SU-DHL-6 (cell line): ENCODE measurements around the gene STYXL1.

Experiments
- H2AFZ ChIP-seq: fragments of 200-600 bp; sonication (generic); 2 replicates; pipeline ENCODE4 v1.6.1; 2014; ENCODE audit warnings: low read depth, mild to moderate bottlenecking, moderate library complexity, mixed read lengths, antibody characterized with exemption, low read length; ENCODE audit not compliant: severe bottlenecking
- H3F3A ChIP-seq: fragments of 200-600 bp; shearing (Covaris generic); 2 replicates; pipeline ENCODE4 v1.6.0; 2016; ENCODE audit warnings: antibody characterized with exemption, mild to moderate bottlenecking; ENCODE audit not compliant: insufficient read depth
- H3K27ac ChIP-seq: fragments of 200-600 bp; sonication (generic); 2 replicates; pipeline ENCODE4 v1.5.1; 2016; ENCODE audit warnings: low read depth, mild to moderate bottlenecking, low read length, moderate library complexity, mixed read lengths
- H3K27me3 ChIP-seq: fragments of 200-600 bp; sonication (generic), shearing (Covaris generic); 2 replicates; pipeline ENCODE4 v1.6.0; 2014; ENCODE audit warnings: mild to moderate bottlenecking, low read length
- H3K36me3 ChIP-seq: fragments of 200-600 bp; sonication (generic); 2 replicates; pipeline ENCODE4 v1.6.1; 2014; ENCODE audit warnings: mild to moderate bottlenecking, low read length, mixed read lengths
- H3K4me2 ChIP-seq: fragments of 300-600, 200-600 bp; shearing (Covaris generic), sonication (generic); 2 replicates; pipeline ENCODE4 v1.6.0; 2014; ENCODE audit warnings: low read length, low read depth, mild to moderate bottlenecking; ENCODE audit not compliant: poor library complexity, severe bottlenecking
- H3K4me3 ChIP-seq: fragments of 200-600 bp; sonication (generic); 2 replicates; pipeline ENCODE4 v1.5.1; 2014; ENCODE audit warnings: antibody characterized with exemption, low read length, mild to moderate bottlenecking, mixed read lengths; ENCODE audit not compliant: insufficient read depth, poor library complexity, severe bottlenecking
- H3K79me2 ChIP-seq: fragments of 200-600 bp; sonication (generic); 2 replicates; pipeline ENCODE4 v1.6.1; 2014; ENCODE audit warnings: mild to moderate bottlenecking, low read length, moderate library complexity; ENCODE audit not compliant: insufficient read depth
- H3K9ac ChIP-seq: fragments of 200-600 bp; sonication (generic); 2 replicates; pipeline ENCODE4 v1.7.0; 2014; ENCODE audit warnings: mild to moderate bottlenecking, low read length
- H3K9me2 ChIP-seq: fragments of 200-600 bp; sonication (generic); replicated peaks from 2 replicates; pipeline ENCODE4 v1.6.1; 2014; ENCODE audit warnings: low read length; ENCODE audit not compliant: insufficient read depth
- H3K9me3 ChIP-seq: fragments of 200-600 bp; sonication (generic); 2 replicates; pipeline ENCODE4 v1.6.1; 2014; ENCODE audit warnings: low read length, mixed read lengths; ENCODE audit not compliant: insufficient read depth
- H4K20me1 ChIP-seq: fragments of 200-600 bp; sonication (generic); 2 replicates; pipeline ENCODE4 v1.6.1; 2014; ENCODE audit warnings: low read depth, mild to moderate bottlenecking, antibody characterized with exemption, low read length, moderate library complexity, mixed read lengths
- EZH2phosphoT487 ChIP-seq: fragments of 200-600 bp; sonication (generic), shearing (Covaris generic); conservative IDR thresholded peaks from 2 replicates; pipeline ENCODE4 v1.6.1; 2018; ENCODE audit warnings: mild to moderate bottlenecking, antibody characterized with exemption, low read length, moderate library complexity, mixed read lengths
- TF ChIP-seq, protein P1 (sequence below): fragments of 200-600 bp; sonication (generic); IDR thresholded peaks from one replicate; pipeline ENCODE4 v1.5.1; 2017; ENCODE audit warnings: antibody characterized with exemption, mild to moderate bottlenecking, low read length, moderate library complexity; ENCODE audit not compliant: insufficient read depth, poor library complexity, severe bottlenecking

Gene STYXL1

DNA sequence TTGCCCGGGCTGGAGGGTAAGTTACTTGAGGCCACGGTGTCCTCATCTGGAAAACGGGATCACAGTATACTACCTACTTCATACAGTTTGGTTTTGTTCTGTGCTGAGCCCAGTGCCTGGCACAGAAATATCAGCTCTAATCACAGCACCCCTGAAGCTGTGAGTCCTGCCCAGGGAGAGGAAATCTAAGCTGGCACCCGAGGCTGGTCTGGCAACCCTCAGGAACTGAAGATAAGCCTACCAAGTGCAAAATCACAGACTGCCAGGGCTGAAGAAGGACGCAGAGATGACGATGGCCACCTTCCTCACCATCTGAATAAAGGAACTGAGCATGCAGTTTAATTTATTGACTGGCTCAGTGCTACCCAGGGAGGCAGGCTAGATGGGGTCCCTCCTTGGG lies 45.7 kb downstream of the STYXL1 start:
- Histone ChIP-seq H3K9me3 (no peaks in the 10 kb centered on the region), H3K4me3 (no peak overlapping the region), H3K4me2 (no peak overlapping the region), H4K20me1 (no peaks in the 10 kb centered on the region), H3K27me3 (no peaks in the 10 kb centered on the region), H3K36me3 (peaks cover 2% of the 10 kb centered on the region; the same call in 1 of the 2 replicates), H3K9me2 (no peaks in the 10 kb centered on the region), H3K79me2 (no peaks in the 10 kb centered on the region), H3K9ac (no peak overlapping the region), H3K27ac (no peak overlapping the region), H2AFZ (no peak overlapping the region), H3F3A (0 out of 2 replicates have a peak, but pooled peaks cover 3% of the 10 kb centered on the region)
- TF ChIP-seq, protein P1, sequence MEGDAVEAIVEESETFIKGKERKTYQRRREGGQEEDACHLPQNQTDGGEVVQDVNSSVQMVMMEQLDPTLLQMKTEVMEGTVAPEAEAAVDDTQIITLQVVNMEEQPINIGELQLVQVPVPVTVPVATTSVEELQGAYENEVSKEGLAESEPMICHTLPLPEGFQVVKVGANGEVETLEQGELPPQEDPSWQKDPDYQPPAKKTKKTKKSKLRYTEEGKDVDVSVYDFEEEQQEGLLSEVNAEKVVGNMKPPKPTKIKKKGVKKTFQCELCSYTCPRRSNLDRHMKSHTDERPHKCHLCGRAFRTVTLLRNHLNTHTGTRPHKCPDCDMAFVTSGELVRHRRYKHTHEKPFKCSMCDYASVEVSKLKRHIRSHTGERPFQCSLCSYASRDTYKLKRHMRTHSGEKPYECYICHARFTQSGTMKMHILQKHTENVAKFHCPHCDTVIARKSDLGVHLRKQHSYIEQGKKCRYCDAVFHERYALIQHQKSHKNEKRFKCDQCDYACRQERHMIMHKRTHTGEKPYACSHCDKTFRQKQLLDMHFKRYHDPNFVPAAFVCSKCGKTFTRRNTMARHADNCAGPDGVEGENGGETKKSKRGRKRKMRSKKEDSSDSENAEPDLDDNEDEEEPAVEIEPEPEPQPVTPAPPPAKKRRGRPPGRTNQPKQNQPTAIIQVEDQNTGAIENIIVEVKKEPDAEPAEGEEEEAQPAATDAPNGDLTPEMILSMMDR, result no peak
- no peak for TF ChIP-seq EZH2phosphoT487

DNA sequence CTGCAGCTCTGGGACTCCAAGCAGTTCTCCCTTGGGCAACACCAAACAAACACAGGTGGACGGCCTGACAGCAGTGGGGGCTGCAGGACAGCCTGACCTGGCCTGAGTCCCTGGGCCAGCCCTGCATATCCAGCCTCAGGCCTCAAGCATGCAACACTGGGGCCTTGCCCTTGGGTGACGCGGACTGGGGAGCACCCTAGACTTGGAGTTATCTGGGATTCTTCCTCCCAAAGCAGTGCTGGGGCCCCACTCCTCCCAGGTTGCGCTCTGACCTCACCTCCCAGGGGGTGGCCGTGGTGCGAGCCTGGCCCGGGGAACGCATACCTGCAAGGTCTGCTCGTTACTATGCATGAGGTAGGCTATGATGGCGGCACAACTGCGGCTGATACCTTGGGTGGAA lies 47.2 kb downstream of the STYXL1 start:
- Histone ChIP-seq H3K36me3 (peaks cover 2% of the 10 kb centered on the region; the same call in 1 of the 2 replicates), H3K4me3 (no peak overlapping the region), H3K27me3 (no peaks in the 10 kb centered on the region), H2AFZ (no peak overlapping the region), H3K9me3 (no peaks in the 10 kb centered on the region), H3K4me2 (no peak overlapping the region), H4K20me1 (no peaks in the 10 kb centered on the region), H3K79me2 (no peaks in the 10 kb centered on the region), H3K9me2 (no peaks in the 10 kb centered on the region), H3K27ac (no peak overlapping the region), H3F3A (0 out of 2 replicates have a peak, but pooled peaks cover 3% of the 10 kb centered on the region), H3K9ac (no peak overlapping the region)
- no peak for TF ChIP-seq EZH2phosphoT487
- TF ChIP-seq, protein P1, result no peak

DNA sequence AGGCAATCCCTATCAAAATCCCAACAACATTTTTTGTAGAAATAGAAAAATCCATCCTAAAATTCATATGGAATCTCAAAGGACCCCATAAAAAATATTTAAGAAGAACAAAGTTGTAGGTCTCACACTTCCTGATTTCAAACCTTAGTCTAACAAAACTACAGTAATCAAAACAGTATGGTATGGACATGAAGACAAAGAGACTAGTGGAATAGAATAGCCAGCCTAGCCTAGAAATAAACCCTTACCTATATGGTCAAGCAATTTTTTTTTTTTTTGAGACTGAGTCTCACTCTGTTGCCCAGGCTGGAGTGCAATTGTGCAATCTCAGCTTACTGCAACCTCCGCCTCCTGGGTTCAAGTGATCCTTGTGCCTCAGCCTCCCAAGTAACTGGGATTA lies 49.8 kb downstream of the STYXL1 start:
- no peaks in the 10 kb centered on the region for H3K79me2 ChIP-seq
- TF ChIP-seq, protein P1, result no peak
- TF ChIP-seq EZH2phosphoT487, result no peak
- no peaks in the 10 kb centered on the region for H3K36me3 ChIP-seq
- no peak overlapping the region for H3K9ac ChIP-seq
- H3K4me3 ChIP-seq, result no peak overlapping the region
- no peak overlapping the region for H3K27ac ChIP-seq
- no peaks in the 10 kb centered on the region for H4K20me1 ChIP-seq
- no peak overlapping the region for H3K4me2 ChIP-seq
- H3K9me2 ChIP-seq, result no peaks in the 10 kb centered on the region
- 0 out of 2 replicates have a peak, but pooled peaks cover 3% of the 10 kb centered on the region for H3F3A ChIP-seq
- H2AFZ ChIP-seq, result no peak overlapping the region
- H3K27me3 ChIP-seq, result no peaks in the 10 kb centered on the region
- H3K9me3 ChIP-seq, result no peaks in the 10 kb centered on the region
